OCI-LY7 (cell line): ENCODE results near the gene DCAF8. TPM values are rescaled to one million over a fixed set of nuclear protein-coding genes. Genes with fewer than 3 reads are reported as not detected.

ENCODE experiments used
- Bru-seq: library from RNA; stranded (reverse); fragments of 400-500 nt; gene quantifications from one replicate; lab custom pipeline; 2021; lab: Mats Ljungman, UMichigan
- BruChase-seq, 2 experiments: library from RNA; stranded (reverse); fragments of 400-500 nt; gene quantifications; one replicate each; lab custom pipeline; 2021; lab: Mats Ljungman, UMichigan
- BruUV-seq: library from RNA; stranded (reverse); fragments of 400-500 nt; replicated peaks from 2 replicates; lab custom pipeline; 2021; lab: Mats Ljungman, UMichigan
- CTCF ChIA-PET: fragments of 300-600 bp; sonication (Branson Sonifier 250); formaldehyde crosslinking; loops from one replicate; lab custom pipeline; 2022; ENCODE audit warnings: antibody characterized with exemption; ENCODE audit not compliant: unreplicated experiment; lab: Charles Lee
- POLR2A ChIA-PET: fragments of 300-600 bp; sonication (Branson Sonifier 250); formaldehyde crosslinking; loops from one replicate; lab custom pipeline; 2022; ENCODE audit warnings: antibody characterized with exemption; lab: Charles Lee
- DNase-seq: peaks from one replicate; pipeline ENCODE4 v3.0.0-alpha.2; 2015; ENCODE audit warnings: low spot score
- H2AFZ ChIP-seq: fragments of 200-600 bp; sonication (generic), shearing (Covaris generic); 2 replicates; pipeline ENCODE4 v1.6.1; 2014; ENCODE audit warnings: mild to moderate bottlenecking, antibody characterized with exemption, low read length, moderate library complexity
- H3K27ac ChIP-seq: fragments of 200-600 bp; sonication (generic); 2 replicates; pipeline ENCODE4 v1.5.1; 2014; ENCODE audit warnings: mixed run types, low read depth, mild to moderate bottlenecking, moderate library complexity, low read length, inconsistent platforms; ENCODE audit not compliant: poor library complexity, severe bottlenecking
- H3K36me3 ChIP-seq: fragments of 200-600 bp; sonication (generic); 2 replicates; pipeline ENCODE4 v1.6.1; 2014; ENCODE audit warnings: mild to moderate bottlenecking, antibody characterized with exemption, low read length, moderate library complexity, mixed read lengths; ENCODE audit not compliant: insufficient read depth
- H3K4me1 ChIP-seq: fragments of 200-600 bp; sonication (generic); 2 replicates; pipeline ENCODE4 v1.5.1; 2014; ENCODE audit warnings: mild to moderate bottlenecking, low read length; ENCODE audit not compliant: insufficient read depth, poor library complexity, severe bottlenecking
- H3K4me2 ChIP-seq: fragments of 200-600 bp; sonication (generic); 2 replicates; pipeline ENCODE4 v1.6.1; 2014; ENCODE audit warnings: mild to moderate bottlenecking, low read length
- H3K4me3 ChIP-seq: fragments of 200-600 bp; sonication (generic); 2 replicates; pipeline ENCODE4 v1.5.1; 2014; ENCODE audit warnings: mild to moderate bottlenecking, low read depth, low read length; ENCODE audit not compliant: poor library complexity, severe bottlenecking
- H3K79me2 ChIP-seq: fragments of 200-600 bp; sonication (generic); 2 replicates; pipeline ENCODE4 v1.6.1; 2016; ENCODE audit warnings: low read depth, mild to moderate bottlenecking, low read length, moderate library complexity, mixed read lengths; ENCODE audit not compliant: insufficient read depth
- H3K9me2 ChIP-seq: fragments of 200-600 bp; sonication (generic); 2 replicates; pipeline ENCODE4 v1.6.1; 2016; ENCODE audit warnings: mild to moderate bottlenecking, low read length, mixed read lengths; ENCODE audit not compliant: insufficient read depth
- H3K9me3 ChIP-seq: fragments of 200-600 bp; sonication (generic); 2 replicates; pipeline ENCODE4 v1.6.1; 2014; ENCODE audit warnings: mild to moderate bottlenecking, mixed run types, low read length, mixed read lengths
- H4K20me1 ChIP-seq: fragments of 200-600 bp; sonication (generic); 2 replicates; pipeline ENCODE4 v1.6.1; 2014; ENCODE audit warnings: mild to moderate bottlenecking, antibody characterized with exemption, low read length, moderate library complexity, mixed read lengths; ENCODE audit not compliant: insufficient read depth
- CTCF ChIP-seq: fragments of 200-600 bp; sonication (generic); conservative IDR thresholded peaks from 2 replicates; pipeline ENCODE4 v1.5.1; 2014; ENCODE audit warnings: mild to moderate bottlenecking, antibody characterized with exemption, low read length, moderate library complexity, mixed read lengths
- EZH2phosphoT487 ChIP-seq: fragments of 200-600 bp; sonication (generic); IDR thresholded peaks from 2 replicates; pipeline ENCODE4 v1.6.1; 2018; ENCODE audit warnings: low read depth, borderline replicate concordance, mild to moderate bottlenecking, mixed run types, antibody characterized with exemption, low read length, moderate library complexity, mixed read lengths
- intact Hi-C: fragments of 100-400 bp; cut with micrococcal nuclease; formaldehyde crosslinking; loops from one replicate; pipeline ENCODE4 v1.10.0; 2022; ENCODE audit not compliant: unreplicated experiment
- long read RNA-seq: library from polyadenylated mRNA; stranded (forward); transcript quantifications from one replicate; pipeline ENCODE4 v2.0.0, GENCODE V29; 2022
- total RNA-seq, 2 experiments: library from RNA; depleted of rRNA in 1 of 2; stranded (reverse); fragments of >200 nt in 1 of 2; shearing (Covaris generic) in 1 of 2; gene quantifications; 2 replicates each; pipeline ENCODE4 v1.2.3, GENCODE V29; 2014 to 2022

The DCAF8 gene
- 102 and 118 TPM in 2 replicates for total RNA-seq (2014; rRNA removed; shearing (Covaris generic))
- total RNA-seq (2022), result 139 and 141 TPM in 2 replicates
- Bru-seq, nascent RNA, result percentile 90 among the genes with signal in this experiment
- percentile 95 among the genes with signal in this experiment for BruChase-seq, experiment 1, labeled RNA remaining after a 6-hour chase
- percentile 98 among the genes with signal in this experiment for BruChase-seq, experiment 2, labeled RNA remaining after a 2-hour chase
- long read RNA-seq, full-length matches to known transcripts, result 28 of 77 reads
- long read RNA-seq, partial matches to known transcripts, result 8 of 77 reads
- long read RNA-seq, other reads (novel, unspliced or antisense), result 41 of 77 reads

- Histone ChIP-seq H3K9me3 (no peaks in the 10 kb centered on the region), H3K4me3 (peak within 1 kb of the TSS; percentile 88), H2AFZ (peak within 1 kb of the TSS; percentile 93), H3K4me1 (peaks cover 21% of the 10 kb centered on the region), H3K36me3 (peaks cover 19% of the 10 kb centered on the region), H4K20me1 (peaks cover 5% of the 10 kb centered on the region; the same call in 1 of the 2 replicates), H3K27ac (peak within 1 kb of the TSS; percentile 67), H3K9me2 (no peaks in the 10 kb centered on the region), H3K79me2 (peaks cover 30% of the 10 kb centered on the region), H3K4me2 (peak within 1 kb of the TSS; percentile 88)
- ChIA-PET CTCF (interaction anchor here (0.6 to 1.0 kb wide), 3 partner anchors 9 to 58 kb away, joined by 3 to 7 read pairs (median 3); no protein-coding TSS in a partner anchor), POLR2A (interaction anchor here (0.6 to 3.1 kb wide), 18 partner anchors 9 to 838 kb away, joined by 3 to 12 read pairs (median 4); partner anchors contain the start of genes IGSF8 and PEX19)
- BruUV-seq, result no TSS peak
- no peak for TF ChIP-seq EZH2phosphoT487
- no peak for TF ChIP-seq CTCF
- DNase-seq, result peak; percentile 99
- intact Hi-C loops, result loop anchor here (2.0 kb wide), 1 partner anchor 57 kb away; the partner anchor contains the start of gene PEA15
These were observed at the start of gene DCAF8 for GRCh38 chr1:160261893-160262794. TSS of gene DCAF8 (minus strand) at chr1:160262549. CDS start at chr1:160244008, 18,541 bp downstream.

- Histone ChIP-seq H3K36me3 (peaks cover 94% of the 10 kb centered on the region), H3K9me3 (no peaks in the 10 kb centered on the region), H3K9me2 (no peaks in the 10 kb centered on the region), H3K4me1 (peaks cover 17% of the 10 kb centered on the region), H3K4me2 (no peak overlapping the region), H3K27ac (no peak overlapping the region), H2AFZ (no peak overlapping the region), H3K4me3 (no peak overlapping the region), H4K20me1 (no peaks in the 10 kb centered on the region), H3K79me2 (no peaks in the 10 kb centered on the region)
- intact Hi-C loops, result no loop called here
- CTCF ChIA-PET, result no interaction called here
- TF ChIP-seq CTCF (no peak), EZH2phosphoT487 (no peak)
- no peak for DNase-seq
- POLR2A ChIA-PET, result no interaction called here
- no TSS peak for BruUV-seq
These were observed 47.2 kb upstream of the DCAF8 start for GRCh38 chr1:160309571-160309970.
